HG02678 (cell line): ENCODE measurements around the gene IL12RB1.
A peak's percentile ranks its signal among the peaks of the same experiment; 100 is the strongest.

ENCODE experiments used
- ATAC-seq: cut with Tn5 transposase; IDR thresholded peaks from one replicate; pipeline ENCODE4 v1.9.1; 2021; ENCODE audit warnings: mild to moderate bottlenecking, moderate library complexity; ENCODE audit not compliant: unreplicated experiment

Gene IL12RB1

DNA sequence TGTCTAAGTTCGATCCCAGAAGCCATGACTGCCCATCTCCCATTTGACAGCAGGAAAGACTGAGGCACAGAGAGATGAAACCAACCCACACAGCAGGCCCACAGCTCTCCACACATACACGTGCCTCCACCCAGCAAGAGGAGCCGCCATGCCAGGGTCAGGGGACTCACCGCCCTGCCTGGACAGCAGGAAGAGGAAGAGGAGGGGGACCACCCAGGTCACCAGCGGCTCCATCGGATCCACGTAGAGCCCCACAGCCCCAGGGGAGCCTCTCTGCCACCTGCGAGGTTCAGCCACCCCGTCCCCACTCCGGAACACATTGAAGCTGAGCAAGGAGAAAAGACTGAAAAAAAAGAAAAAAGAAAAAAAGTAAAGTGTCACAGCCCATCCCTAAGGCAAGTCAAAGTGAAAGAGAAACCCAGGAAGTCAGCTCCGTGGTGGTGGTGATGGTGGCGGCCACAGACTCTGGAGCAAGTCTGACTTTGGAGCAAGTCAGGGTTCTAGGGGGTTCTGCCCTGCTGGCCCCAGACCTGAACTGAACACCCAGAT is at the start of gene IL12RB1:
IL12RB1 (minus strand) TSS at position 345 of the 549 bp plus-strand sequence; CDS start at position 234, 111 bp downstream.
- ATAC-seq: no peak

DNA sequence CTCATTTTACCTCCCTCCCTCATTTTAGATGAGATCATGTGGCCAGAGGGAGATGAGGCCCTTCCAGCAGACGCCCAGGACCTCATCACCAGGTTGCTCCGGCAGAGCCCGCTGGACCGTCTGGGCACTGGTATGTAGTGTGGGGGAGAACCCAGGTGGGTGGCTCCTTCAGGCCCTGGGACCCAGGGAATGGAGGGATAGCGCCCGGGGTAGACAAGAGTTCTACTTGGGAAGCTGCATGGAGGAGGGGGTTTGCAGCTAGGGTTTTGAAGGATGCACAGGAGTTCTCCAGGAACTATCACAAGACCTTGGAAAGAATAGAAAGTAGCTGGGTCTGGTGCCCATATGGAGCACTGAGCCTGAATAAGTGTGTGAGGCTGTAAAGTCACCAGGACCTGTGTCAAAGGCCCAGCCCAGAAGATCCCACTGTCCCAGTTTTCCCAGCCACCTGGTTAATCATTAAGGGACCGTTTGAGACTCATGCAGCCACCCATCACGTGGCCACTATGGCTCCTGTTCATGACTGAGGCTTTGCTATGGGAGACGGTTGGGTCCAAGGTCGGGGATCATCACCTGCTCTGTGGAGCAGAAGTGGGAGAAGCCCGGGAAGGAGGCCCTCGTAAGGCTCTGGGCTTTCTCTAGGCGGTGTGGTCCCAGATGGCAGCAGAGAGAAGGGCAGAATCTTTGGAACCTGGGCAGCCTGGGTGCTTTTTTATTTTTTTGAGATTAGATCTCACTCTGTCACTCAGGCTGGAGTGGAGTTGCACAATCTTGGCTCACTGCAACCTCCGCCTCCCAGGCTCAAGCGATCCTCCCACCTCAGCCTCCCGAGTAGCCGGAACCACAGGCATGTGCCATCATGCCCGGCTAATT is 49.2 kb upstream of the IL12RB1 start:
- no peak for ATAC-seq

DNA sequence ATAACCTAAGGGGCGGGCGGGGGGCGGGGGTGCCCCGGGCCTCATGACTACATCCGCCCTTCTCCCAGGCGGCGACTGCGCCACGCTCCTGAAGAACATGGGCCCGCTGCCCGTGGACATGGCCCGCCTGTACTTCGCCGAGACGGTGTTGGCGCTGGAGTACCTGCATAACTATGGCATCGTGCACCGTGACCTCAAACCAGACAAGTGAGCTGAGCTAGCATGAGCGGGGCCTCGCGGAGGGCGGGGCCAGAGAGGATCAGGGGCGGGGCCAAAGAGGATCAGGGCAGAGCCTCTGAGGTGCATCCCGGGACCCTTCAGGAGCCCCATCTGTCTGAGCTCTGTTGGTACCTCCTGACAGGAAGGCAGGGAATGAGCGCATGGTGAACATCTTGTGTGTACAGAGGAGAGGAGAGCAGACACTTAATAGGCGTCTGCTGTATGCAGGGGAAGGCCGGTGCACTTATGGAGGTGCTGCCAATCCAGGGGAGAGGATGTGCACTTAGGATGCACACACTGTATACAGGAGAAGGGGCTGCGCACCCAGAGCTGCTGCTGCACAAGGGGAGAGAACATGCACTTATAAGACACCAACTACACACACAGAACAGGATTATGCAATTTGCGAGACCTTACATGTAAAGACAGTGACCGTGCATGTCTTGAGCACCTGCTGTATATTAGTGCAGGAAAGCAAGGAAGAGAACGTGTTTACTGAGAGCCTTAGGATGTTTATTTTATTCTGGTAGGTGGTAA is 45.3 kb upstream of the IL12RB1 start:
- ATAC-seq: no peak

DNA sequence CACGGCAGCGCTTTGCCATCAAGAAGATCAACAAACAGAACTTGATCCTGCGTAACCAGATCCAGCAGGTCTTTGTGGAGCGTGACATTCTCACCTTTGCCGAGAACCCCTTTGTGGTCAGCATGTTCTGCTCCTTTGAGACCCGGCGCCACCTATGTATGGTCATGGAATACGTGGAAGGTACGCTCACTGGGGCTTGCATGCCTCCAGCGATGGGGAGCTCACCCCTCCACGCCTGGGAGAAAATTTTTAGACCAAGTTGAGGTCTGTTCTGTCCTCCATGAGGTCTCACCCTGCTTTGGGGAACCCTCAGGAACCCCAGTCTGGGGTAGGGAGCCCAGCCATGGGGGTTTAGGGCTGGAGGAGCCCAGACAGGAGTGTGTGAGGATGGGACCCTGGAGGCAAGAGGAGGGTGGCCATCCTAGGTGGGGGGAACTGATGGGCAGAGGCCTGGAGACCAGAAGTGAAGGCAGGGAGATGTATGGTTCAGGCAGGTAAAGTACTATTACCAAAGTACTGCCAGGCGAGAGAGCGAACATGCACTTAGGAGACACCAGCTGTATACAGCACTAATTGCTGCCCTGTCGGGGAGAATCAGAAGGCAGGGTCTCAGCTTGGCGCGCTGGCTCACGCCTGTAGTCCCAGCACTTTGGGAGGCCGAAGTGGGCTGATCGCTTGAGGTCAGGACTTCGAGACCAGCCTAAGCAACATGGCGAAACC is 43.9 kb upstream of the IL12RB1 start:
- ATAC-seq: no peak

DNA sequence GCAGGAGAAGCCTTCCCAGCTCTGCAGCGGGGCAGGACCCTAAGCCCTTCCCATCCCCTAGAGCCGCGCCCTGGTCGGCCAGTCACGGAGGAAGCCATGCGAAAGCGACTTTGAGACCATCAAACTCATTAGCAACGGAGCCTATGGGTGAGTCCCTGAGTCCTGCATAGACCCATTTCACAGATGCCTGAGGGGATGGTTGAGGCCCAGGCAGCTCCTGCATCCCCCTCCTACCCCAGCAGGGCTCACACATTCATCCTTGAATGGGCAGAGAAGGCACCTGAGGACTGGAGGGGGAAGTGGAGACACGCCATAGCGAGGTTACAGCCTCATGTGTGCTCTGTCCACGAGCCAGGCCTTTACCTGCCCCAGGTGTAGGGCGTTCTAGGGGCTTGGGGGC is 42.1 kb upstream of the IL12RB1 start:
- ATAC-seq: no peak

DNA sequence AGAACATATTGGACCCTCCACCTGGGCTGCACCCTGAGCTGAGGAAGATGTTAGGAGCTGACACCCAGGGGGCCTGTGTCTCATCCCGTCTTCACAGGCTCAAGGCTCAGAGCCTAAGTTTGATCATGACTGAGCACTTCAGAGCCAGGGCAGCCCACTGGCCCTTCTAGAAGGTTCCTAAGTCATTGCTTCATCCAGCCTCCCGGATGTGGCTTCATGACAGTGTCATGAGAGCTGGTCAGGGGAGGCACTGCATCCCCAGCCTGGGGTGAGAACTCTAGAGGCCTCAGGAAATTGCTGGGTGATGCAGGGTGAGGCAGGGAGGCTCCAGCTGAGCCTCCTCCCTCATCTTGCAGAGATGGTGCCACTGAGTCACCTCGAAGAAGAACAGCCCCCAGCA is 41.3 kb upstream of the IL12RB1 start:
- no peak for ATAC-seq

DNA sequence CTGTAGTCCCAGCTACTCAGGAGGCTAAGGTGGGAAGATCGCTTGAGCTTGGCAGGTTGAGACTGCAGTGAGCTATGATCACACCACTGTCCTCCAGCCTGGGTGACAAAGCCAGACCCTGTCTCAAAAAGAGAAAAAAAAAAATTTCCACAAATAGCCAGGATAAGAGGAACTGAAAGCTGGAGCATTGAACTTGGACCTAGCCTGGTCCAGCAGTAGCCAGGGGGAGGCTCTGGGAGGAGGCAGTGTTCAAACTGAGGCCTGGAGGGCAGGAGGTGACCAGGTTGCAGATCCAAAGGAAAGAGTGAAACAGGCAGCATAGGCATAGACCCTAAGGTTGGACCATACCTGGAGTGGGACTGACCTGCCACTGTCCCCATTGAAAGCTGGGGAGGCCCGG is 39.4 kb upstream of the IL12RB1 start:
- ATAC-seq: no peak

DNA sequence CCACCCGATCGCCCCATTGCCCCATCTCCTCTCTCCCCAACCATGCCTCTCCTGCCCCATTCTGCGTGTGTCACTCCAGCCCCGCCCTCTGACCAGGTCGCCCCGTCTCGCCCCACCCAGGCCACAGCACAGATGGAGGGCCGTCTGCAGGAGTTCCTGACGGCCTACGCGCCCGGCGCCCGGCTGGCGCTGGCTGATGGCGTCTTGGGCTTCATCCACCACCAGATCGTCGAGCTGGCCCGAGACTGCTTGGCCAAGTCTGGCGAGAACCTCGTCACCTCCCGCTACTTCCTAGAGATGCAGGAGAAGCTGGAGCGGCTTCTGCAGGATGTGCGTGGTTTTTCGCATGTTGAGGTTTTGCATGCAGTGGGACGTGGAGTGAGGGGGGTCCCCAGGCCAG is 37.1 kb upstream of the IL12RB1 start:
- no peak for ATAC-seq

DNA sequence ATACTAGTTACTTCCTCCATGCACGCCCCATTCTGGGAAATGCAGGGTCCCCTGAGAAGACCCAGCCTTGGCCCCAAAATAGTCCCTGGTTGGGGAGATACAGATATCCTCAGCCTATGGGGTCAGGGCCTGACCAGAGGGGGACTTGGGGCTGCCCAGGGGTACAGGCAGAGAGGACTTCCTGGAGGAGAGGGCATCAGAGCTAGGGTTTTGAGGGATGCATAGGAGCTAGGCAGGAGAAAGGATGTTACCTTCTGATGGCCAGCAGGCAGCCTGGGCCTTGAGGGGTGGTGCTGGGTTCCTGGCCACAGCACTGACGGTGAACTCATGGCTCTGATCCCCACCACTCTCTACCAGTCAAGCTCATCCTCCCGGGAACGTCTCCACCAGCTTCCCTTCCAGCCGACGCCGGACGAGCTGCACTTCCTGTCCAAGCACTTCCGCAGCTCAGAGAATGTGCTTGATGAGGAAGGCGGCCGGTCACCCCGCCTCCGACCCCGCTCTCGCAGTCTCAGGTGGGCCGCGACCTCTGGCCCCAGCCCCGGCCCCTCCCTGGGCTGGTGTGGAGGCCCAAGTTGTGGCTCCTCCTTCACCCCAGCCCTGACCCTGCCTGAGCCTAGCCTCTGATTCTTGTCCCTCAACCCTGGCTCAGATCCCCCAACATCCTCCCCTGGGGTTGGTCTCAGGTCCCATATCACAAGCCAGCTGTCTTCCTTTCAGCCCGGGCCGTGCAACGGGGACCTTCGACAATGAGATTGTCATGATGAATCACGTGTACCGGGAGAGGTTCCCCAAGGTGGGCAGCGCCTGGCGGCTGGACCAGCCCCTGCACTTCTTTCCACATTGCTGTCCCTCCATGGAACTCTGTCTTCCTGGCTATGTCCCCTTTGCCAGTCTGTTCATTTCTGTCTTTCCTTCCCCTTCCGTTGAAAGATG is 36.4 kb upstream of the IL12RB1 start:
- ATAC-seq: no peak

DNA sequence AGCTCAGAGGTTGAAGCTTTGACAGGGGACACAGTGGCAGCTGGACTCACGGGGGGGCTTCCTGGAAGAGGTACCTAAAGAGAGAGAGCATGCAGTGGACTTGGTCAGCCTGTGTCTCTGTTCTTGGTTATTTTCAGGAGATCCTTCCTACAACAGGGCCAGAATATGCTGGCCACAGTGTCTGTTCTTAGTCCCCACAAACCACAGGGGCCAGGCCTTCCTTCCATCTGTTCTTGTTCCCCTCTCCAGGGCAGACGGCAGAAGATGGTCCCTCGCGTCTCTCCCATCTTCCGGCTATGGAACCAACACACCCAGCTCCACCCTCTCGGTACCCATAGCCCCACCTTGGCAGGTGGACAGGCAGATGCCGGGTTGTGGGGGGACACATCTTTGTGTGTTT is 35.7 kb upstream of the IL12RB1 start:
- ATAC-seq: no peak

DNA sequence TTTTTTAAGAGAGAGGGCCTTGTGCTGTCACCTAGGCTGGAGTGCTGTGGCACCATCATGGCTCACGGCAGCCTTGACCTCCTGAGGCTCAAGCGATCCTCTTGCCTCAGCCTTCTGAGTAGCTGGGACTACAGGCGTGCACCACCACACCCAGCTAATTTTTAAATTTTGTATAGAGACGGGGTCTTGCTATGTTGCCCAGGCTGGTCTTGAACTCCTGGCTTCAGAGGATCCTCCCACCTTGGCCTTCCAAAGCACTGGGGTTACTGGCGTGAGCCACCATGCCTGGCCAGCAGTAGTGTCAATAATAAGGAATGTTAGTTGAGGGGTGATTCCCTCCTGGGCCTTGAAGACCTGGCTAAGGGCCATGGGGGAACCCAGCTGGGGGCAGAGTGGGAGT is 34.4 kb upstream of the IL12RB1 start:
- ATAC-seq: no peak

DNA sequence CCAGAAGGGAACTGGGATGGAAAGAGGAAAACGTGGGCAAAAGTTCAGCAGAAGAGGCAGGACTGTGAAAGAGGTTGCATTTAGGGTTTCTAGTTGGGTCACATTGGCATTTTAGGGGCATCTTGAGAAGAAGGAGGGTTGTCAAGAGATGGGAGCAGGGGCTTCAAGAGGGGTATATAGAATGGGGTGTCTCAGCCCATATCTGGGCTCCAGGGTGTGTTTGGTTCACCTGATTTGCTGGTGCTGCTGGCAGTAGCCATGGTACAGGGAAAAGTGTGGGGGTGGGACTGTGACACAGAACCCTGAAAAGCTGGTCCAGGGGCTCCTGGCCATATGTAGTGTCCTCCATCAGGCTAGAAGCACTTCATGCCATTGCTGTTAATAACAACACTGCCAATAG is 33.4 kb upstream of the IL12RB1 start:
- ATAC-seq: no peak

DNA sequence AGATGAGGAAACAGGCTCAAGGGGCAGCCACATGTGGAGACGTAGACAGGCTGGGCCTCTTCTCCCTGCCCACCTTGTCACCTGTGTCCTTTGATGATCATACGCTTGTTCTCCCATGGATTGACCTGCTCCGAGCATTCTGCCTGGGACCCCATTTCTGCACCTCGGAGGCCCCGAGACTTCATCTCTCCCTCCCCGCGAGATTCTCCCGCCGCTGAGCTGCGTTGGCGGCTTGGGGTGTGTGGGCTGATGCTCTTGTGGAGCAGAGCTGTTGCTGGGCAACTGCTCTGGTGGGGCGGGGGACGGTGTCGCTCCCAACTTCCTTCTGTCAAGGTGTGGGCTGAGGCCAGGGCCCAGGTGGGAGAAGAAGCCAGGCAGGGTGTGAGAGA is 33.0 kb upstream of the IL12RB1 start:
- no peak for ATAC-seq

DNA sequence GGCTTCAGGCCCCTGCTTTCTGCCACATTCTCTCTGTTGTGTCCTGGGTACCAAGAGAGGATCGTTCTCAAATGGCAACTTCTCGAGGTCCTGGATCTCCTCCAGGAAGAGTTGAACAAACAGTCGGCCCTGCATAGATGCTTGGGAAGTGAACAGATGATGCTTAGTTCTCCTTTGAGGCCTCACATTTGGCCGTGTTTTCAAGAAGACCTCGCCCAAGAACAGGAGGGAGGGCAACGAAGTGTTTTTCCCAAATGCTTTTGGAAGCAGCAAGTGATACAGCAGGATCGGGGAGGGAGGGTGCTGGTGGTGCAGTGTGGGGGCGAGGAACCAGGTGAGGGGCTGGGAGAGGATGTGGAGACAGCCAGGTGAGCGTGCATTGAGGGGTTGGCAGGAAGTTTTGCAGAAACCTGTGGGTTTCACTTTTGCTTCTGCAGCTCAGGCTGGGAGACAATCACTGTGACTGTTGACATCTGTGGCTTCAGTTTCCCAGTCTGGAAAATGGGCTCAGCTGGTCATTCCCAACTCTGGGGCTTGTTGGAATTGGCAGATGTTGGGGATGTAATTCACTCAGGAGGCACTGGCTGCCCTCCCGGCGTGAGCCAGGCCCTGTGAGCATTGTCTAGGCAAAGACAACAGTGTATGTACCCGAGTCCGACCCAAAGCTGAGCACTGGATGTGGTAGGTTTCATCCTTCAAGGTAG is 32.4 kb upstream of the IL12RB1 start:
- no peak for ATAC-seq

DNA sequence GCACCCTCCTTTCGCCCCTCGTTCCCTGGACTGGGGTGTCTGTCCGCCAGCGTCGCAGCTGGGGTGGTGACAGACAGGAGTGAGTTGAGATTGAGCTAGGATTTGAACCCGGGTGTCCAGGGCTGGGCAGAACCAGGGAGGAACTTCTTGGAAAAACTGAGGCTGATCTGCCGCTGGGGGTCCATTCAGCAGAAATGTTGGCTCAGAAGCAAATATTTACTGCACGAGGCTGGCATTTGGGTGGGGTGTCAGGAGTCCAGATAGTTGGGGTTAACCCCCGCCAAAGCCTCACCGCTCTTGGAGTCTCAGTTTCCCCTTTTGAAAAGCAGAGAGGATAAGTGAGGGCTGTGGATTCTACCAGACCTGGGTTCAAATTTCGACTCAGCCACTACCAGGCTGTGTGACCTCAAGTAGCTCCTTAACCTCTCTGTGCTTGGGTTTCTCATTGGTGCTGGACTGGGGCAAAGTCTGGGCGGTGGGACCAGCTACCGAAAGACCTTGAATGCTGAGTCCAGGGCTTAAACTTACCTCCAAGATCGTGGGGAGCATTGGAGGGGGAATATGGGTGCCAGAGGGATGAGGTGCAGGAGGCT is 31.8 kb upstream of the IL12RB1 start:
- ATAC-seq: no peak

DNA sequence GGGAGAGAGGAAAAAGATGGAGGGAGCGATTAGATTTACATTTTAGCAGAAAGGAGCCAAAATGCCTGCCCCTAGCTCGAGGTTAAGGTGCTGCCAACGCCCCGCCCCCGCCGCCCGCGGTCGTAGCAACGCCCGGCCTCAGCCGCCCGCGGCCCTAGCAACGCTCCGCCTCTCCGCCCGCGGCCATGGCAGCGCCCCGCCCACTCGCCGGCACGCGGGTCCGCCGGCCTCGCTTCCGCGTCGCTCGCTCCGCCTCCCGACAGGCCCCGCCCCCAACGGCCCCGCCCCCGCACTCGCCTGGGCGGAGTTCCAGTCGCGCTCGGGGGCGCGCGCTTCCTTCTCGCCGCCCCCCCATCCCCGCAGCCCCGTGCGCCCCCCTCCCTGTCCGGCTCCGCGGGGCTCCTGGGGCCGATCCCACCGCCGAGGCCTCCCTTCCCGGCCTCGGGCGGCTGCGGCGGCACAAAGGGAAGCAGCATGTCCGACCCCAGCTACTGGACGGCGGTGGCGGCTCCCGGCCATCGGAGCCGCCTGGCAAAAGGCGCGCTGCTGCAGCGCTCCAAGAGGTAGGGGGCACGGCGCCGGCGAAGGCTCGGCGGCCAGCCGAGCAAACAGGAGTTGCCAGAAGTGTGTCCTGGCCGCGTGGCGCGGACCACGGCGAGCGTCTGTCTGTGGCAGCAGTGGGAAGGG is 31.1 kb upstream of the IL12RB1 start:
- peak; percentile 86 for ATAC-seq

DNA sequence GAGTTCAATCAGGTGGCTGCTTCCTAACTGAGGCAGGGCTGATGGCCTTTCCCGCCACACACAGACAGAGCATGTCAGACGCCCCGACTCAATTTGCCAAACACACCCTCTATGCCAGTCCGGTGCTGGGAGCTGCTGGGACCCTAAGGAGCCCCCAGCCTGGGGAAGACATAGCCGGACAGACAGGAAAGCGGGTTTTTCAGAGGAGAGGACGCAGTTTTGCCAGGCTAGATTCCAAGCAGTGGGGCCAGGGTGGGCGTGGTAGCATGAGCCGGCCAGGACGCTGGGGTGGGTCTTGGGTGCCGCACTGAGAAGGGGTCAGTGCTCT is 30.6 kb upstream of the IL12RB1 start:
- ATAC-seq: no peak

DNA sequence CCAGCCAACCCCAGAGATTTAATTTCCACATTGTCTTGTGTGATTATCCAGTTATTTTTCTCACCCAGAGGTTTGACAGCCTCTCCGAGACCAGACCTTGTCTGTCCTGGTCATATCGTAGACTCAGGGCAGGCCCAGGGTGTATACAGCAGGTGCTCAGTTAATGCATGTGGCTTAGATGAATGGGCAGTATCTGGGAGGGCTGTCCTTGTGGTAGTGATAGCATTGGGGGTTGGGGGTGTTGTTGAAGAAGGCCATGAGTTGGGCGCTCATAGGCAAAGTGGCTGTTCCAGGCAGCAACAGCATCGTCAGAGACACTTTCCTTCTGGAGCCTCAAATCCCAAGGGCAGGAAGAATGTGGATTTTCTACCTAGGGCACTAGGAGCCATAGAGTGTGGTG is 27.7 kb upstream of the IL12RB1 start:
- ATAC-seq: no peak

DNA sequence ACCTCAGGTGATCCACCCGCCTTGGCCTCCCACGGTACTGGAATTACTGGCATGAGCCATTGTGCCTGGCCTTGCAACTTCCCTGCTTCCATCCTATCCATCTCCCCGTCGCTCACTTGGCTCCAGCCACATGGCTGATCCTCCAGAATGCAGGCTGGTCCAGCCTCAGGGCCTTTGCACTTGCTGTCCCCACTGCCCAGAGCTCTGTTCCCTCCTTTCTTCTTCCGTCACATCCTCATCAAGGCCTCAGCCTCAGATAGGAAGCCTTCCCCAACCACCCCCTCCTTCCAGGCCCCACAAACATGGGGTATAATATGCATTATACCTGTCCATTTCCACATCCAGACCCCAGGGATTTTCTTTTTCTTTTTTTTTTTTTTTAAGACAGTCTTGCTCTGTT is 27.1 kb upstream of the IL12RB1 start:
- no peak for ATAC-seq
